ENCODE results near the gene NEK2. TPM values are rescaled to one million over a fixed set of nuclear protein-coding genes. Genes with fewer than 3 reads are reported as not detected.

NEK2 gene
- total RNA-seq, 1 experiment from 2014 or later = 50.2 TPM

- TF ChIP-seq, protein P1, sequence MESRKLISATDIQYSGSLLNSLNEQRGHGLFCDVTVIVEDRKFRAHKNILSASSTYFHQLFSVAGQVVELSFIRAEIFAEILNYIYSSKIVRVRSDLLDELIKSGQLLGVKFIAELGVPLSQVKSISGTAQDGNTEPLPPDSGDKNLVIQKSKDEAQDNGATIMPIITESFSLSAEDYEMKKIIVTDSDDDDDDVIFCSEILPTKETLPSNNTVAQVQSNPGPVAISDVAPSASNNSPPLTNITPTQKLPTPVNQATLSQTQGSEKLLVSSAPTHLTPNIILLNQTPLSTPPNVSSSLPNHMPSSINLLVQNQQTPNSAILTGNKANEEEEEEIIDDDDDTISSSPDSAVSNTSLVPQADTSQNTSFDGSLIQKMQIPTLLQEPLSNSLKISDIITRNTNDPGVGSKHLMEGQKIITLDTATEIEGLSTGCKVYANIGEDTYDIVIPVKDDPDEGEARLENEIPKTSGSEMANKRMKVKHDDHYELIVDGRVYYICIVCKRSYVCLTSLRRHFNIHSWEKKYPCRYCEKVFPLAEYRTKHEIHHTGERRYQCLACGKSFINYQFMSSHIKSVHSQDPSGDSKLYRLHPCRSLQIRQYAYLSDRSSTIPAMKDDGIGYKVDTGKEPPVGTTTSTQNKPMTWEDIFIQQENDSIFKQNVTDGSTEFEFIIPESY (IDR thresholded peaks at IDR 0.05; ENCODE audit: extremely low read depth, insufficient replicate concordance, low read length) = no peak
- TF ChIP-seq MAX (IDR thresholded peaks at IDR 0.05) (no peak), ELF1 (IDR thresholded peaks at IDR 0.05; ENCODE audit: borderline replicate concordance, low read depth) (no peak), RAD21 (IDR thresholded peaks at IDR 0.05; ENCODE audit: low read depth) (no peak)
Measured at GRCh38 chr1:211647711-211648121, 27.7 kb downstream of the NEK2 start (continued).

GRCh38 chr1:211646566-211646965, 28.9 kb downstream of the NEK2 start:
- BruUV-seq (replicated peaks) = no TSS peak
- H3K36me3 ChIP-seq (ENCODE audit: control insufficient read depth in 1 of 2, insufficient read depth in 2 of 2, low read length in 2 of 2) = no peaks in the 10 kb centered on the region
- H3K9me3 ChIP-seq (ENCODE audit: control insufficient read depth in 1 of 2, insufficient read depth in 1 of 2, low read depth in 1 of 2, low read length in 2 of 2) = no peaks in the 10 kb centered on the region
- H4K20me1 ChIP-seq (ENCODE audit: insufficient read depth) = no peaks in the 10 kb centered on the region
- no peak overlapping the region for H3K4me3 ChIP-seq (replicated peaks in 1 of 2; ENCODE audit: low read depth in 1 of 2, low read length in 2 of 2)
- H3K79me2 ChIP-seq (ENCODE audit: insufficient read depth, low read length) = no peaks in the 10 kb centered on the region
- H3K9me2 ChIP-seq (ENCODE audit: insufficient read depth) = no peaks in the 10 kb centered on the region
- H3K27me3 ChIP-seq (ENCODE audit: insufficient read depth, low read length) = no peaks in the 10 kb centered on the region
- H3K4me1 ChIP-seq (ENCODE audit: control insufficient read depth in 1 of 2, insufficient read depth in 2 of 2, low read length in 2 of 2) = peaks cover 16 to 47% of the 10 kb centered on the region in 2 experiments
- ChIA-PET POLR2A (no interaction called here), RAD21 (ENCODE audit: low non-redundant PET in 1 of 2, low total read pairs in 2 of 2, uncharacterized antibody in 2 of 2, unreplicated experiment in 2 of 2) (no interaction called here), CTCF (no interaction called here)
- no peak for ATAC-seq
- H3K4me2 ChIP-seq (ENCODE audit: low read length) = no peak overlapping the region
- no peak for DNase-seq (ENCODE audit: low read depth, low spot score)
- H3K9ac ChIP-seq (ENCODE audit: low read length) = no peak overlapping the region
- H2AFZ ChIP-seq (ENCODE audit: low read depth, low read length, poor library complexity, severe bottlenecking) = no peak overlapping the region
- TF ChIP-seq SRF (IDR thresholded peaks at IDR 0.05; ENCODE audit: low read depth) = no peak
- no peak for TF ChIP-seq SP1 (IDR thresholded peaks at IDR 0.05; ENCODE audit: low read depth)
- no peak for TF ChIP-seq CTCF (IDR thresholded peaks at IDR 0.05 in 2 of 3, conservative IDR thresholded peaks at IDR 0.05 in 1 of 3; ENCODE audit: borderline replicate concordance in 1 of 3, insufficient read depth in 1 of 3, low read depth in 2 of 3, low read length in 2 of 3)
- TF ChIP-seq ZFX (IDR thresholded peaks at IDR 0.05) = no peak
- TF ChIP-seq MAX (IDR thresholded peaks at IDR 0.05) = no peak
- TF ChIP-seq TCF7L2 (IDR thresholded peaks at IDR 0.05; ENCODE audit: borderline replicate concordance, extremely low read depth, insufficient read depth, insufficient read length) = no peak
- no peak for TF ChIP-seq POLR2AphosphoS5 (IDR thresholded peaks at IDR 0.05; ENCODE audit: low read depth, low read length)
- TF ChIP-seq CBX3 (IDR thresholded peaks at IDR 0.05; ENCODE audit: low read depth) = no peak
- no peak for TF ChIP-seq FOSL1 (IDR thresholded peaks at IDR 0.05; ENCODE audit: low read depth)
- no peak for TF ChIP-seq REST (IDR thresholded peaks at IDR 0.05; ENCODE audit: low read depth)
- no peak for TF ChIP-seq ATF3 (IDR thresholded peaks at IDR 0.05)
- no peak overlapping the region for H3K27ac ChIP-seq (ENCODE audit: low read depth, low read length)
- intact Hi-C loops (cut with micrococcal nuclease) = no loop called here
